HepG2 (cell line): ENCODE measurements around the gene LIPT1. TPM values are rescaled to one million over a fixed set of nuclear protein-coding genes. Genes with fewer than 3 reads are reported as not detected.

Experiments
- AKNA ChIP-seq: sonication (generic); formaldehyde crosslinking; IDR thresholded peaks from 2 replicates; pipeline ENCODE4 v1.4.0; 2020; ENCODE audit warnings: missing genetic modification reagents, borderline replicate concordance
- CBX2 ChIP-seq, 2 experiments: fragments of 200-600 bp in 1 of 2; sonication (generic); formaldehyde crosslinking in 1 of 2; IDR thresholded peaks; 2 replicates each; pipeline versions ENCODE4 v1.7.0 to v1.8.1; 2018 to 2022; ENCODE audit warnings: low read depth in 2 of 2, low read length in 1 of 2, mild to moderate bottlenecking in 1 of 2, missing genetic modification reagents in 1 of 2
- MLXIP ChIP-seq: sonication (generic); formaldehyde crosslinking; IDR thresholded peaks from 2 replicates; pipeline ENCODE4 v1.9.0; 2021; ENCODE audit warnings: missing genetic modification reagents, borderline replicate concordance
- NFKBIZ ChIP-seq: IDR thresholded peaks from 2 replicates; pipeline ENCODE4 v1.6.1; 2018; ENCODE audit warnings: missing genetic modification reagents, missing compliant biosample characterization
- RBFOX2 ChIP-seq: fragments of 200-400 bp; formaldehyde crosslinking; IDR thresholded peaks from 2 replicates; pipeline ENCODE4 v1.6.1; 2017; ENCODE audit warnings: low read depth, mild to moderate bottlenecking, low read length
- ZBTB21 ChIP-seq: sonication (generic); formaldehyde crosslinking; IDR thresholded peaks from 2 replicates; pipeline ENCODE4 v1.4.0; 2020; ENCODE audit warnings: missing genetic modification reagents
- ZNF318 ChIP-seq: sonication (generic); formaldehyde crosslinking; IDR thresholded peaks from 2 replicates; pipeline ENCODE4 v1.4.0; 2020; ENCODE audit warnings: mild to moderate bottlenecking, missing genetic modification reagents
- ZNF343 ChIP-seq: sonication (generic); formaldehyde crosslinking; IDR thresholded peaks from 2 replicates; pipeline ENCODE4 v1.4.0; 2020; ENCODE audit warnings: mild to moderate bottlenecking, missing genetic modification reagents
- ZNF616 ChIP-seq: sonication (generic); formaldehyde crosslinking; IDR thresholded peaks from 2 replicates; pipeline ENCODE4 v1.5.0; 2020; ENCODE audit warnings: low read depth, mild to moderate bottlenecking, missing genetic modification reagents
- ZNF629 ChIP-seq: sonication (generic); formaldehyde crosslinking; conservative IDR thresholded peaks from 2 replicates; pipeline ENCODE4 v1.5.0; 2020; ENCODE audit warnings: missing genetic modification reagents
- ZNF777 ChIP-seq: sonication (generic); formaldehyde crosslinking; IDR thresholded peaks from 2 replicates; pipeline ENCODE4 v1.4.0; 2020; ENCODE audit warnings: missing genetic modification reagents
- polyA plus RNA-seq, 8 experiments: library from polyadenylated mRNA; depleted of rRNA in 3 of 8; stranded (reverse) in 7 of 8; unstranded in 1 of 8; fragments of >200 nt; fragmentation: Illumina TruSeq in 4 of 8; extraction: Trizol in 4 of 8; gene quantifications; 2 replicates each; pipeline versions ENCODE4 v1.2.1 to v1.2.3, GENCODE V29; 2011 to 2016; ENCODE audit warnings: low read depth in 4 of 8, missing spikeins in 1 of 8, mixed read lengths in 1 of 8; ENCODE audit not compliant: insufficient read depth in 1 of 8
- total RNA-seq, 5 experiments: library from RNA; depleted of rRNA; stranded (reverse); fragments of >200 nt; fragmentation: Illumina TruSeq; extraction: Trizol; gene quantifications; 2 replicates each; pipeline ENCODE4 v1.2.3, GENCODE V29; 2016; ENCODE audit warnings: low read depth in 1 of 5

The LIPT1 gene
- total and polyA plus RNA-seq, 2 of the 13 experiments (the other 11 are each of a cell fraction or from before 2014, with no cell fraction given): 8.0 to 9.6 TPM

GRCh38 chr2:99154643-99155536, at the start of gene LIPT1, which contains the start of gene TSGA10 (continued):
- TF ChIP-seq MLXIP (CRISPR knock-in tag) (no peak; the same call in 1 of the 2 replicates), ZNF629 (peak; percentile 52), RBFOX2 (peak; percentile 98), CBX2 (IDR thresholded peaks at IDR 0.05; ENCODE audit: low read depth, low read length) (no peak), CBX2 (CRISPR knock-in tag; IDR thresholded peaks at IDR 0.05; ENCODE audit: low read depth) (no peak), AKNA (CRISPR knock-in tag) (no peak; the same call in 1 of the 2 replicates), ZNF777 (CRISPR knock-in tag) (peak; percentile 39), ZNF318 (CRISPR knock-in tag) (peak; percentile 96), NFKBIZ (CRISPR knock-in tag) (peak; percentile 95), ZNF343 (CRISPR knock-in tag) (peak; percentile 99), ZBTB21 (CRISPR knock-in tag) (peak; percentile 97), ZNF616 (CRISPR knock-in tag) (peak; percentile 98)
